K562 (cell line): ENCODE data around the gene MTREX. TPM values are rescaled to one million over a fixed set of nuclear protein-coding genes. Genes with fewer than 3 reads are reported as not detected.

ENCODE experiments used
- ATAC-seq: fragments of 200-7000 bp; cut with Tn5 transposase; 3 replicates; pipeline ENCODE4 v1.9.1; 2020; ENCODE audit warnings: moderate library complexity
- BruUV-seq: library from RNA; stranded (reverse); fragments of 400-500 nt; replicated peaks from 2 replicates; lab custom pipeline; 2021; lab: Mats Ljungman, UMichigan
- CTCF ChIA-PET: fragments of 300-600 bp; formaldehyde crosslinking; extraction: SDS; loops from one replicate; lab custom pipeline; 2021; ENCODE audit warnings: low intra/inter-chr PET ratio; lab: Yijun Ruan, JAX
- POLR2A ChIA-PET: fragments of 300-600, 350-650 bp; sonication (Branson Sonifier 250); formaldehyde crosslinking; extraction: SDS; loops from one replicate; lab custom pipeline; 2021; ENCODE audit warnings: antibody characterized with exemption, inconsistent platforms; lab: Yijun Ruan, JAX
- DNase-seq, 4 experiments: peaks; one replicate each; pipeline versions ENCODE4 v3.0.0 to v3.0.0-alpha.2; 2011 to 2018; ENCODE audit warnings: low spot score in 3 of 4, mixed read lengths in 3 of 4; ENCODE audit errors: extremely low read depth in 1 of 4
- FAIRE-seq: peaks from 2 replicates; lab custom pipeline; 2011; peaks lifted over from hg19 to GRCh38; lab: Jason Lieb, UNC
- H2AFZ ChIP-seq: 2 replicates; pipeline ENCODE4 v1.6.0; 2011; ENCODE audit warnings: low read depth, low read length, control low read depth, inconsistent platforms
- H3K27ac ChIP-seq: fragments of 200-600 bp; 3 replicates; pipeline ENCODE4 v1.8.0; 2011; ENCODE audit warnings: low read depth, mild to moderate bottlenecking, control low read depth, inconsistent platforms, low read length, moderate library complexity, mixed read lengths; ENCODE audit errors: extremely low read depth
- H3K27me3 ChIP-seq, 2 experiments: fragments of 300-600 bp in 1 of 2; 2 replicates in 1 of 2; 3 replicates in 1 of 2; pipeline versions ENCODE4 v1.6.0 to v1.8.0; 2011; ENCODE audit warnings: inconsistent platforms in 2 of 2, low read length in 2 of 2, mild to moderate bottlenecking in 1 of 2, mixed read lengths in 1 of 2, moderate library complexity in 1 of 2; ENCODE audit not compliant: control insufficient read depth in 2 of 2, insufficient read depth in 2 of 2
- H3K36me3 ChIP-seq: fragments of 300-600 bp; 3 replicates; pipeline ENCODE4 v1.8.0; 2011; ENCODE audit warnings: mild to moderate bottlenecking, low read length, inconsistent platforms; ENCODE audit not compliant: control insufficient read depth, insufficient read depth
- H3K4me1 ChIP-seq, 2 experiments: fragments of 200-600 bp in 1 of 2; replicated peaks in 1 of 2; 2 replicates in 1 of 2; 3 replicates in 1 of 2; pipeline versions ENCODE4 v1.5.1 to v1.8.0; 2011; ENCODE audit warnings: inconsistent platforms in 2 of 2, low read length in 2 of 2, mild to moderate bottlenecking in 1 of 2, mixed read lengths in 1 of 2, moderate library complexity in 1 of 2; ENCODE audit not compliant: control insufficient read depth in 2 of 2, insufficient read depth in 2 of 2
- H3K4me2 ChIP-seq: 2 replicates; pipeline ENCODE4 v1.6.1; 2011; ENCODE audit warnings: low read length, control low read depth, inconsistent platforms, mixed read lengths; ENCODE audit not compliant: insufficient read depth
- H3K4me3 ChIP-seq: fragments of 200-600 bp; sonication (generic), shearing (Covaris generic); 2 replicates; pipeline ENCODE4 v1.5.1; 2016; ENCODE audit warnings: control low read depth, inconsistent platforms
- H3K79me2 ChIP-seq: fragments of 200-600 bp; 3 replicates; pipeline ENCODE4 v1.8.0; 2011; ENCODE audit warnings: low read length, inconsistent platforms; ENCODE audit not compliant: control insufficient read depth, insufficient read depth
- H3K9ac ChIP-seq, 2 experiments: 2 replicates each; pipeline versions ENCODE4 v1.6.0 to v1.6.1; 2011; ENCODE audit warnings: low read depth in 2 of 2, low read length in 2 of 2, control low read depth in 1 of 2, inconsistent platforms in 1 of 2, mild to moderate bottlenecking in 1 of 2, mixed read lengths in 1 of 2; ENCODE audit not compliant: insufficient read depth in 1 of 2
- H3K9me1 ChIP-seq: one replicate; pipeline ENCODE4 v1.6.0; 2011; ENCODE audit warnings: inconsistent platforms, mild to moderate bottlenecking, low read length, moderate library complexity; ENCODE audit not compliant: control insufficient read depth, insufficient read depth
- H3K9me3 ChIP-seq: replicated peaks from 2 replicates; pipeline ENCODE4 v1.5.1; 2011; ENCODE audit warnings: low read depth, low read length, inconsistent platforms; ENCODE audit not compliant: control insufficient read depth, insufficient read depth
- H4K20me1 ChIP-seq: replicated peaks from 2 replicates; pipeline ENCODE4 v1.6.1; 2011; ENCODE audit warnings: low read length, inconsistent platforms, mixed read lengths; ENCODE audit not compliant: control insufficient read depth, insufficient read depth
- ARID2 ChIP-seq: fragments of 450-650 bp; IDR thresholded peaks from 2 replicates; pipeline ENCODE4 v1.6.1; 2017; ENCODE audit warnings: antibody characterized with exemption, mild to moderate bottlenecking
- CBFA2T3 ChIP-seq: fragments of 450-650 bp; IDR thresholded peaks from 2 replicates; pipeline ENCODE4 v1.6.1; 2017
- CBX3 ChIP-seq, 2 experiments: IDR thresholded peaks; 1 replicate in 1 of 2; 2 replicates in 1 of 2; pipeline ENCODE4 v1.6.1; 2012; ENCODE audit warnings: inconsistent platforms in 2 of 2, low read length in 2 of 2, borderline replicate concordance in 1 of 2, control low read depth in 1 of 2
- NR0B1 ChIP-seq: fragments of 450-650 bp; IDR thresholded peaks from one replicate; pipeline ENCODE4 v1.6.1; 2018; ENCODE audit warnings: mild to moderate bottlenecking, moderate library complexity; ENCODE audit not compliant: partially characterized antibody
- SIRT6 ChIP-seq: IDR thresholded peaks from one replicate; pipeline ENCODE4 v1.6.1; 2012; ENCODE audit warnings: low read depth, mild to moderate bottlenecking, control low read depth, inconsistent platforms, low read length, moderate library complexity
- SMAD1 ChIP-seq: fragments of 150-350 bp; IDR thresholded peaks from 2 replicates; pipeline ENCODE4 v1.6.1; 2014; ENCODE audit warnings: low read length, low read depth; ENCODE audit not compliant: partially characterized antibody
- TCF3 ChIP-seq: sonication (generic); formaldehyde crosslinking; IDR thresholded peaks from 2 replicates; pipeline ENCODE4 v1.4.0; 2020; ENCODE audit warnings: mild to moderate bottlenecking, missing genetic modification reagents
- ZNF431 ChIP-seq: sonication (generic); formaldehyde crosslinking; IDR thresholded peaks from 2 replicates; pipeline ENCODE4 v1.8.0; 2022; ENCODE audit warnings: mild to moderate bottlenecking, missing genetic modification reagents
- WGBS: fragments of 100-300 bp; shearing (Covaris generic); methylation state at CpG from one replicate; pipeline ENCODE4 v1.1.6; 2016; ENCODE audit warnings: low coverage, mixed read lengths; ENCODE audit not compliant: insufficient coverage; ENCODE audit errors: missing lambda C conversion rate; 5-methylcytosine and 5-hydroxymethylcytosine counted together
- in situ Hi-C: fragments of 300-500 bp; cut with MboI; formaldehyde crosslinking; loops from 4 replicates; pipeline ENCODE4 v1.15.0; 2018; ENCODE audit warnings: inconsistent platforms, mixed read lengths
- intact Hi-C: fragments of 100-400 bp; cut with micrococcal nuclease; formaldehyde crosslinking; loops from 2 replicates; pipeline ENCODE4 v1.14.2; 2022
- polyA plus RNA-seq, 8 experiments: library from polyadenylated mRNA; depleted of rRNA in 4 of 8; stranded (reverse) in 5 of 8; unstranded in 3 of 8; fragments of >200 nt; fragmentation: Nextera tagmentation in 2 of 8; fragmentation: Illumina TruSeq in 1 of 8; extraction: Ambion mirVana in 2 of 8; extraction: Trizol in 1 of 8; gene quantifications; 2 replicates each; pipeline versions ENCODE4 v1.2.1 to v1.2.3, GENCODE V29; 2011 to 2014; ENCODE audit warnings: inconsistent platforms in 1 of 8, missing spikeins in 1 of 8
- total RNA-seq, 7 experiments: library from RNA; depleted of rRNA in 6 of 7; stranded (reverse); fragments of >200 nt in 6 of 7; fragmentation: Illumina TruSeq in 2 of 7; extraction: Trizol in 2 of 7; gene quantifications; 2 replicates each; pipeline versions ENCODE4 v1.2.1 to v1.2.3, GENCODE V29; 2011 to 2021; ENCODE audit warnings: low replicate concordance in 1 of 7

MTREX gene
- total and polyA plus RNA-seq, 9 of the 15 experiments (the other 6 are each of a cell fraction or from before 2014, with no cell fraction given): 52.9 to 193 (median 150) TPM

GRCh38 chr5:55325621-55326020 is 17.8 kb downstream of the MTREX start:
- no peak for ATAC-seq
- Histone ChIP-seq H3K9ac (no peak overlapping the region), H3K4me1 (no peaks in the 10 kb centered on the region), H3K9me3 (no peaks in the 10 kb centered on the region), H3K4me2 (no peak overlapping the region), H3K4me3 (no peak overlapping the region), H3K79me2 (peaks cover 61% of the 10 kb centered on the region), H3K36me3 (peaks cover 81% of the 10 kb centered on the region; the same call in 2 of the 3 replicates), H2AFZ (no peak overlapping the region), H3K27me3 (no peaks in the 10 kb centered on the region)
- BruUV-seq: no TSS peak
- WGBS: 62% methylated on average over 5 of the region's 5 CpGs
- ChIA-PET CTCF (no interaction called here), POLR2A (no interaction called here)
- in situ Hi-C loops: no loop called here
- no peak for TF ChIP-seq NR0B1
- TF ChIP-seq SIRT6: no peak
- peak; percentile 28; the same call in 1 of the 2 replicates for TF ChIP-seq TCF3 (CRISPR knock-in tag)
- no peak for TF ChIP-seq ARID2
- TF ChIP-seq CBFA2T3: peak; percentile 27; the same call in 1 of the 2 replicates
- TF ChIP-seq ZNF431 (CRISPR knock-in tag): no peak
- no peak for TF ChIP-seq CBX3 (IDR thresholded peaks at IDR 0.05; ENCODE audit: borderline replicate concordance in 1 of 2, low read length in 2 of 2)
- no peak for TF ChIP-seq SMAD1
- TF ChIP-seq, all 486 proteins: peak for 2
- Histone ChIP-seq H3K27ac (no peak overlapping the region), H4K20me1 (no peaks in the 10 kb centered on the region), H3K9me1 (no peaks in the 10 kb centered on the region)
- intact Hi-C loops: no loop called here
- peak; percentile 15 for FAIRE-seq
- DNase-seq: no peak
